ENCODE measurements around the gene OR52E6.

The OR52E6 gene

GRCh38 chr11:5796541-5796940, 45.2 kb downstream of the OR52E6 start:
- no peak for DNase-seq

GRCh38 chr11:5791165-5791564, 50.5 kb downstream of the OR52E6 start, which contains the start of gene OR52N1:
OR52N1 (minus strand) TSS chr11:5791265; CDS start chr11:5788816, 2,449 bp downstream.
- no peak for DNase-seq

Data from activated CD4-positive, alpha-beta T cell treated with anti-CD3 and anti-CD28 coated beads for 1 hour (primary cell).